GM12873 (cell line): ENCODE measurements around the gene ASTN2.

Experiments
- TF ChIP-seq, protein P1 (sequence below): IDR thresholded peaks from 2 replicates; pipeline ENCODE4 v1.5.1; 2012; ENCODE audit warnings: low read depth, mild to moderate bottlenecking, moderate library complexity, low read length, control low read depth; ENCODE audit not compliant: insufficient read depth; ENCODE audit errors: missing control alignments

Gene ASTN2

GRCh38 chr9:117101008-117101407 lies 313.8 kb downstream of the ASTN2 start:
- TF ChIP-seq, protein P1, sequence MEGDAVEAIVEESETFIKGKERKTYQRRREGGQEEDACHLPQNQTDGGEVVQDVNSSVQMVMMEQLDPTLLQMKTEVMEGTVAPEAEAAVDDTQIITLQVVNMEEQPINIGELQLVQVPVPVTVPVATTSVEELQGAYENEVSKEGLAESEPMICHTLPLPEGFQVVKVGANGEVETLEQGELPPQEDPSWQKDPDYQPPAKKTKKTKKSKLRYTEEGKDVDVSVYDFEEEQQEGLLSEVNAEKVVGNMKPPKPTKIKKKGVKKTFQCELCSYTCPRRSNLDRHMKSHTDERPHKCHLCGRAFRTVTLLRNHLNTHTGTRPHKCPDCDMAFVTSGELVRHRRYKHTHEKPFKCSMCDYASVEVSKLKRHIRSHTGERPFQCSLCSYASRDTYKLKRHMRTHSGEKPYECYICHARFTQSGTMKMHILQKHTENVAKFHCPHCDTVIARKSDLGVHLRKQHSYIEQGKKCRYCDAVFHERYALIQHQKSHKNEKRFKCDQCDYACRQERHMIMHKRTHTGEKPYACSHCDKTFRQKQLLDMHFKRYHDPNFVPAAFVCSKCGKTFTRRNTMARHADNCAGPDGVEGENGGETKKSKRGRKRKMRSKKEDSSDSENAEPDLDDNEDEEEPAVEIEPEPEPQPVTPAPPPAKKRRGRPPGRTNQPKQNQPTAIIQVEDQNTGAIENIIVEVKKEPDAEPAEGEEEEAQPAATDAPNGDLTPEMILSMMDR, result no peak

DNA sequence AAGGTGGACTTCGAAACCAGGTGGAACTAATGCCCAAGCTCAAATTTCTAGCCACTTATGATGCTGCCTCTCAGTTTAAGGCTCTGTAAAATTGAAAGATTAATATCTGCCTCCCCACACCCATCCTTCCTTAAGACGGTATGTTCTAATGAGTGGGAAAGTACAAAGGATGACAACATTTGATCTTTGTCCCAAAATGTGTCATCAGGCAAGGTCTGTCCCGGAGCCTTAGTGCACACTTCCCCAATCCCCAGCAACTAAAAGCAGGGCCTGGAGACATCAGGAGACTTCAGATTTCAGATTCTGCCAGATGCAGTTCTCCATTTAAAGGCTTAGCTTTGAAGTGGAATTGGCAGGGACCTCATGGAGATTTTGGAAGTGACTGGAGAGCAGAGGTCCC lies 316.5 kb downstream of the ASTN2 start:
- TF ChIP-seq, protein P1, result no peak

GRCh38 chr9:117097761-117098160 lies 317.1 kb downstream of the ASTN2 start:
- TF ChIP-seq, protein P1, result no peak

DNA sequence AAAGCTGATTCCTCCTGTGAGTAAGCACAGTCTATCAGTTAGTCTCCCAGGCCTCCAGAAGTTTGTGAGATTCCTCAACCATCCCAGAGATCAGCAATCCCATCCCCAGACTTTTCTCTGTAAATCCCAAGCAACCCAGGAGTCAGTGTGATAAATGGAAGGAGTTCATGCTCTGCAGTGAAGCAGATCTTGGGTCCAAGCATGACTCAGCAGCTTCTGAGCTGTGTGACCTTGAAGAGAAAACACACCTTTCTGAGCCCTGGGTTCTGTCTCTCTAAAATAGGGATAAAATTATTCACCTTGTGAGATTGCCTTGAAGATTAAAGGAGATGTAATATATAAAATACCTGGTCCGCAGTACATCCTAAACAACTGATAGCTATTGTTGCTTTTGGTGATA lies 318.7 kb downstream of the ASTN2 start:
- TF ChIP-seq, protein P1, result no peak

- TF ChIP-seq, protein P1, result no peak
These were observed 319.8 kb downstream of the ASTN2 start for GRCh38 chr9:117095081-117095480.

DNA sequence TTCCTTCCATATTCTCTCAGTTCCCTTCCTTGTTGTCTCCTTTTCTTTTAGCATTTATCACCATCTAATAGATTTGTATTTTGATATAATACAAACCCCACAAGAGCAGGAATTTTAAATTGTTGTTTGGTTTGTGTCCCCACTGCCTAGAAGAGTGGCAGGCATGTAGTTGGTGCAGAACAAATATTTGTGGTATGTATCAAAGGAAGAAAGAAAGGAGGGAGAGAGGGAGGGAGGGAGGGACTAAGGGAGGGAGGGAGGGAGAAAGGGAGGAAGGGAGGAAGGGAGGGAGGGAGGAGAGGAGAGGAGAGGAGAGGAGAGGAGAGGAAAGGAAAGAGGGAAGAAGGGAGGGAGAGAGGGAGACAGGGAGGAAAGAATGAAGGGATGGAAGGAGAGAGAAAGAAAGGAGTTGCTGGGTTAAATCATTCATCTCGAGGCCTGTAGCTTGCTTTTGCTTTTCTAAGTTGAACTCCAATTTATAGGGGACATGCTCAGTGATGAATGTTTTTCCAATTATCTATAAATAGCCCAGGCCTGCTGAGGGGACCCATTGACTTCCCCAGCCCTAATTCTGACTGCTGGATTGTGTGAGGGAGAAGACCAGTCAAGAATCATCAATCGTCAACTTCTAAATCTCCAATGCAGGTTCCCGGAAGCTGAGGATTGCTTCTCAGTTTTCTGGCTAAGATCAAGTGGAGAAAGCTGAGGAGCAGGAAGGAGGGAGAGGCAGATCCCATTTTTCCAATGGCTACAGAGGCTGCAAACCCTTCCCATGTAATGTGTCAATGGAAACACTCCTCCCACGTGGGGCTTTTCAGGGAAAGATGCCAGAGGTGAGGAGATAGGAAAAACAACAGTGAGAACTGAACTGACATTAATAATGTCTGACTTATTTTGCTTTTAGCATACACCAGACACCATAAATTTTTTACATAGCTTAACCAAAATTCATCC lies 320.7 kb downstream of the ASTN2 start:
- TF ChIP-seq, protein P1, result no peak

DNA sequence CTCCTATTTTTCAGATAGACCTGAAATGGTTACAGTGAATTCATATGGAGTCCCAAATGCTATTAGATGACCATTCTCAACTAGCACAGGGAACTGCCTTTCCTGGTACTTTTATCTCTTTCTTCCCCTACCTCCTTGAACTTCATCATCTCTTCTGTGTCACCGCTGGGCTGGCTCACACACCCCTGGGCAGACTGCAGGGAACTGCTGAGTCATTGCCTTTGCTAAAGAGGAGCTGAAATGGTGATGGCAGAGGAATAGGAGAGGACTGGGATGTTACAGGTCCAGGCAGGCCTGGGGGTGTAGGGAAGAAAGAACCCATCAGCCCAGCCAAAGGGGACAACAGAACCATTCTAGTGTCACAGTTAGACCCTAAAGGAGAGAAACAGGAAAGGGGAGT lies 322.3 kb downstream of the ASTN2 start:
- TF ChIP-seq, protein P1, result no peak
